Ovary (tissue), 9 donors: ENCODE data around the gene SYNDIG1. TPM values are rescaled to one million over a fixed set of nuclear protein-coding genes. Genes with fewer than 3 reads are reported as not detected.

Source experiments
- DNase-seq, 5 donors: peaks; one replicate each; pipeline ENCODE4 v3.0.0-alpha.2; 2019 to 2020
- H3K27ac ChIP-seq, 2 donors: fragments of 200-600 bp; one replicate each; pipeline versions ENCODE4 v1.5.1 to v1.8.0; 2019 to 2022
- H3K27me3 ChIP-seq: fragments of 200-600 bp; one replicate; pipeline ENCODE4 v1.8.0; 2022
- H3K36me3 ChIP-seq: fragments of 200-600 bp; sonication (generic); one replicate; pipeline ENCODE4 v1.5.1; 2019
- H3K4me1 ChIP-seq: one replicate; pipeline ENCODE4 v1.8.1; 2013; ENCODE audit warnings: mild to moderate bottlenecking, moderate library complexity; ENCODE audit not compliant: insufficient read depth
- H3K4me3 ChIP-seq: fragments of 200-600 bp; sonication (generic); one replicate; pipeline ENCODE4 v1.5.1; 2017
- H3K9me3 ChIP-seq, 2 donors: fragments of 200-600 bp in 1 of 2; sonication (generic) in 1 of 2; one replicate each; pipeline versions ENCODE4 v1.5.1 to v1.8.1; 2013 to 2019; ENCODE audit warnings: mild to moderate bottlenecking in 1 of 2, moderate library complexity in 1 of 2
- EP300 ChIP-seq: sonication (generic); formaldehyde crosslinking; IDR thresholded peaks from one replicate; pipeline ENCODE4 v1.6.1; 2017; ENCODE audit warnings: antibody characterized with exemption
- POLR2A ChIP-seq: fragments of 450-650 bp; IDR thresholded peaks from one replicate; pipeline ENCODE4 v1.6.1; 2017; ENCODE audit warnings: antibody characterized with exemption, mild to moderate bottlenecking, moderate library complexity
- WGBS, 3 donors: extraction: QIAGEN DNeasy Blood & Tissue Kit in 1 of 3; methylation state at CpG; one replicate each; pipeline versions ENCODE4 v1.1.5 to v1.1.7; 2013 to 2017; 5-methylcytosine and 5-hydroxymethylcytosine counted together
- intact Hi-C, 4 donors: fragments of 100-400 bp; cut with DNase I; formaldehyde crosslinking; loops; one replicate each; pipeline versions ENCODE4 v1.11.0 to v1.15.1; 2022 to 2023
- polyA plus RNA-seq, 2 donors: library from polyadenylated mRNA; stranded (reverse); fragments of 200-250 nt in 1 of 2; fragments of 350-450 nt in 1 of 2; fragmentation: Illumina TruSeq in 1 of 2; extraction: RNeasy Lipid Tissue Mini Kit (QIAGEN cat#74804) in 1 of 2; gene quantifications; one replicate each; pipeline ENCODE4 v1.2.3, GENCODE V29; 2013 to 2014
- total RNA-seq, 7 donors: library from RNA; depleted of rRNA in 2 of 7; stranded (reverse); fragments of >200 nt in 2 of 7; fragmentation: NEBNext Ultra II Directional in 3 of 7; extraction: Animal tissue kit (Norgen Biotek cat#: 25700) in 3 of 7; gene quantifications; one replicate each; pipeline versions ENCODE4 v1.1.0 to v1.2.4, GENCODE V29; 2016 to 2023
- TF ChIP-seq, protein P1 (sequence below), 3 donors: fragments of 450-650 bp in 2 of 3; fragments of 200-600 bp in 1 of 3; IDR thresholded peaks; one replicate each; pipeline versions ENCODE4 v1.5.1 to v1.8.0; 2016 to 2022; ENCODE audit warnings: antibody characterized with exemption in 3 of 3, mild to moderate bottlenecking in 1 of 3
- donor health status: DM: no; HTN: no; CAD: no; lungs with moderate emphysema.
- donor health status: DM: no; HTN: no; CAD: no.
- donor health status: Bipolar disorder and iron deficiency.
- donor health status: DM: yes; HTN: yes; CAD: no.
- donor health status: DM: no; HTN: no; CAD: no.
- donor health status: DM: yes; HTN: yes; CAD: no.

SYNDIG1 gene
- total and polyA plus RNA-seq, 9 donors: 0.10 to 6.8 (median 1.1) TPM; not detected in 1

DNA sequence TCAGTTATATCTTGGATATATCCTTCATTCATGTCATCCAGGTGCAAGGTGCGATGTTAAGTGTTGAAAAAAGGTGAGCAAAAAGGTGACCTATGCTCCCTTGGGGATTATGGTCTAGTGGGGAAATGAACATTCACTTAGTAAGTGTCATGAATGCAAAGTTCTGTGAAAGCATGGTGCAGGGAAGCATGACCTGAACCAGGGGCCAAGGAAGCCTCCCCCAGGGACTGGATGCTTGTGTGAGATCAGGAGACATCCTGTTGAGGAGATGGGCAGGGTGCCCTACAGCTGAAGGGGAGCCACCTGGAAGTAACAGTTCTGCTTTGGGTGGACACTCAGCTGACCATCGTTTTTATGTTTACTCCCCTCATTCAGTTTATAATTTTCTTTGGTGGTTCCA is 179.5 kb downstream of the SYNDIG1 start:
- H3K36me3 ChIP-seq: no peaks in the 10 kb centered on the region
- TF ChIP-seq POLR2A (no peak), EP300 (no peak)
- TF ChIP-seq, protein P1, sequence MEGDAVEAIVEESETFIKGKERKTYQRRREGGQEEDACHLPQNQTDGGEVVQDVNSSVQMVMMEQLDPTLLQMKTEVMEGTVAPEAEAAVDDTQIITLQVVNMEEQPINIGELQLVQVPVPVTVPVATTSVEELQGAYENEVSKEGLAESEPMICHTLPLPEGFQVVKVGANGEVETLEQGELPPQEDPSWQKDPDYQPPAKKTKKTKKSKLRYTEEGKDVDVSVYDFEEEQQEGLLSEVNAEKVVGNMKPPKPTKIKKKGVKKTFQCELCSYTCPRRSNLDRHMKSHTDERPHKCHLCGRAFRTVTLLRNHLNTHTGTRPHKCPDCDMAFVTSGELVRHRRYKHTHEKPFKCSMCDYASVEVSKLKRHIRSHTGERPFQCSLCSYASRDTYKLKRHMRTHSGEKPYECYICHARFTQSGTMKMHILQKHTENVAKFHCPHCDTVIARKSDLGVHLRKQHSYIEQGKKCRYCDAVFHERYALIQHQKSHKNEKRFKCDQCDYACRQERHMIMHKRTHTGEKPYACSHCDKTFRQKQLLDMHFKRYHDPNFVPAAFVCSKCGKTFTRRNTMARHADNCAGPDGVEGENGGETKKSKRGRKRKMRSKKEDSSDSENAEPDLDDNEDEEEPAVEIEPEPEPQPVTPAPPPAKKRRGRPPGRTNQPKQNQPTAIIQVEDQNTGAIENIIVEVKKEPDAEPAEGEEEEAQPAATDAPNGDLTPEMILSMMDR (IDR thresholded peaks at IDR 0.05): no peak
- WGBS, 3 donors: 73 to 80% (median 80%) methylated on average over 2 of the region's 2 CpGs
- no peaks in the 10 kb centered on the region for H3K27me3 ChIP-seq
- no peak overlapping the region for H3K27ac ChIP-seq
- intact Hi-C loops: no loop called here
- DNase-seq: no peak
- H3K4me3 ChIP-seq: no peak overlapping the region
- H3K9me3 ChIP-seq: no peaks in the 10 kb centered on the region
- peaks cover 2% of the 10 kb centered on the region for H3K4me1 ChIP-seq

- TF ChIP-seq POLR2A (no peak), EP300 (no peak)
- TF ChIP-seq, protein P1 (IDR thresholded peaks at IDR 0.05): no peak
- intact Hi-C loops: no loop called here
- Histone ChIP-seq H3K36me3 (no peaks in the 10 kb centered on the region), H3K27ac (no peak overlapping the region), H3K4me1 (peaks cover 2% of the 10 kb centered on the region), H3K27me3 (no peaks in the 10 kb centered on the region), H3K4me3 (no peak overlapping the region), H3K9me3 (no peaks in the 10 kb centered on the region)
- peak in 1 of 5 donors; percentile 31 for DNase-seq
- WGBS, 3 donors: 14 to 41% (median 21%) methylated on average over 11 of the region's 11 CpGs
These were observed 180.5 kb downstream of the SYNDIG1 start for GRCh38 chr20:24649787-24650490.

- H3K27me3 ChIP-seq: no peaks in the 10 kb centered on the region
- H3K4me1 ChIP-seq: peaks cover 2% of the 10 kb centered on the region
- 67 to 68% (median 67%) methylated on average over 7 of the region's 7 CpGs for WGBS, 3 donors
- no peak for DNase-seq
- no peak overlapping the region for H3K4me3 ChIP-seq
- intact Hi-C loops: no loop called here
- TF ChIP-seq POLR2A: no peak
- TF ChIP-seq EP300: no peak
- TF ChIP-seq, protein P1 (IDR thresholded peaks at IDR 0.05): no peak
- no peaks in the 10 kb centered on the region for H3K9me3 ChIP-seq
- H3K36me3 ChIP-seq: no peaks in the 10 kb centered on the region
- H3K27ac ChIP-seq: no peak overlapping the region
These were observed 181.9 kb downstream of the SYNDIG1 start for GRCh38 chr20:24651171-24651975.

GRCh38 chr20:24651976-24652345 is 182.5 kb downstream of the SYNDIG1 start:
- Histone ChIP-seq H3K4me1 (peaks cover 2% of the 10 kb centered on the region), H3K27me3 (no peaks in the 10 kb centered on the region), H3K4me3 (no peak overlapping the region), H3K9me3 (no peaks in the 10 kb centered on the region), H3K27ac (no peak overlapping the region), H3K36me3 (no peaks in the 10 kb centered on the region)
- WGBS, 3 donors: 86 to 90% (median 89%) methylated on average over 4 of the region's 4 CpGs
- DNase-seq: no peak
- TF ChIP-seq, protein P1 (IDR thresholded peaks at IDR 0.05): no peak
- TF ChIP-seq POLR2A (no peak), EP300 (no peak)
- intact Hi-C loops: no loop called here
